Effector CD8-positive, alpha-beta T cell (primary cell): ENCODE results near the gene CCN2.

Source experiments
- DNase-seq: peaks from one replicate; lab custom pipeline; 2025; lab: John Stamatoyannopoulos, UW
- total RNA-seq, 4 experiments: gene quantifications; one replicate each; lab custom pipeline; 2026; lab: John Stamatoyannopoulos, UW

The CCN2 gene
- 0 to 2.2 (median 0.09) reads per million in 4 experiments for total RNA-seq

DNA sequence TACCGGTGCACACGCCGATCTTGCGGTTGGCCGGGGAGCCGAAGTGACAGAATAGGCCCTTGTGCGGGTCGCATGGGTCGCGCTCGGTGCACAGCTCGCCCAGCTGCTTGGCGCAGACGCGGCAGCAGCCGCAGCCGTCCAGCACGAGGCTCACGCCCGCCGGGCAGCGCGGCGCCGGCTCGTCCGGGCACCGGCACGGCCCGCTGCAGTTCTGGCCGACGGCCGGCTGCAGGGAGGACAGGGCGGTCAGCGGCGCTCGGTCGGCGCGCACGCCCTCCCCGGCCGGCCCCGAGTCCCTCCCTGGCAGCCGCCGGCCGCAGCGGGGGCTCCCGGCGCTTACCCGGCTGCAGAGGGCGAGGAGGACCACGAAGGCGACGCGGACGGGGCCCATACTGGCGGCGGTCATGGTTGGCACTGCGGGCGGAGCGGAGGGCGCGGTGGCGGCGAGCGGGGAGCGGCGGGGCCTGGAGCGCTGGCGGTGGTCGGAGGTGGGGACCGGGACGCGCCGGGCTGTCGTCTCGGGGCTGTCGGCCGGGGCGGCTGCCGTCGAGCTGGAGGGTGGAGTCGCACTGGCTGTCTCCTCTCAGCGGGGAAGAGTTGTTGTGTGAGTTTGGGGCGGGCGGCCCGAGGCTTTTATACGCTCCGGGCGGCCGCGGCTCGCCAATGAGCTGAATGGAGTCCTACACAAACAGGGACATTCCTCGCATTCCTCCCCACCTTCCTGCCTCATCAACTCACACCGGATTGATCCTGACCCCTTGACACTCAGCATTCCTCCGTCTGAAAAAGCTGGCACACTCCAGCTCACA, at the start of gene CCN2:
Gene CCN2 (minus strand): TSS at position 606 of the 809 bp plus-strand sequence. CDS start 200 bp downstream, at position 406.
- DNase-seq = no peak

DNA sequence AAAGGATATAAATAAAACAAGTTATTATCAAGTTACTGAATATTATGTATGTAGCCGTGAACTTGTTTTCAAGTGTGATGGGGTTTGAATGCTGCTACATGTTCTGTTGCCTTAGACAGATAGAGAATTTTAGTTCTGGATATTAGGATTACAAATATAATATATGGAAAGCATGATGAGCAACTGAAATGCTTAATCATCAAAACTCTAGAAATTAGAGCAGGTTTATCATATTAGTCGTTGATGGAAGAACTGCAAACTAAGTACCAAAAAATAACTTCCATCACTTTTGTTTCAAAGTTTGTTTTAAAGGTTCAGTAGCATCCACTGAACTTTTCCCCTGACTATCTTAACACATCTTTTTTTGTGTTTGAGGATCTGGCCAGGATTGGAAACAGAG, 49.1 kb upstream of the CCN2 start:
- no peak for DNase-seq

DNA sequence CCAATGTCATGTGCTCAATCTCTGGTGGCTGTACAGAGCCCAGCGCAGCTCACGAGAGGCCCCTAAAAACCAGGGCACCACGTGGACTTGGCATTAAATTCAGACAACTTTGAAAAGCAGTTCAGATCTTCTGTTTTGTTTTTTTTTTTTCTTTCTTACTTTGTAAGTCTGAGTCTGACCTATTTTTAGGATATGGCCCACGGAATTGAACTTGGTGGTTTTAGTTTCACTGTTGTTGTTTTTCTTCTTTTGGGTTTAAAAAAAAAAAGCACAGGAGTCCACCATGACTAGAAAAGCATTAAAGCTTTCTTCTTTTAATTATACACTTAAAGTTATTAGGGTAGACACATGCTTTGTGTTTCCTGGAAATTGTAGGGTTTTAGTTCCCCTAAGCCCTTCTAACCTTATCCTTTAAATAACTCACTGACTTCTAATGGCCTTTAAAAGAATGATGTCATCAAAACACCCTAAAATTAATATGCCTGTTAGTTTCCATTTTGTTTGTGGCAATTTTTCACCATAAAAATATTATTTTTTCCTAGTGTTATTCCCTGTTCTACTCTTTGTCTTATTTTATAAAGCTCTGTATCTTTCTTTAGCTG, 48.5 kb upstream of the CCN2 start:
- no peak for DNase-seq

DNA sequence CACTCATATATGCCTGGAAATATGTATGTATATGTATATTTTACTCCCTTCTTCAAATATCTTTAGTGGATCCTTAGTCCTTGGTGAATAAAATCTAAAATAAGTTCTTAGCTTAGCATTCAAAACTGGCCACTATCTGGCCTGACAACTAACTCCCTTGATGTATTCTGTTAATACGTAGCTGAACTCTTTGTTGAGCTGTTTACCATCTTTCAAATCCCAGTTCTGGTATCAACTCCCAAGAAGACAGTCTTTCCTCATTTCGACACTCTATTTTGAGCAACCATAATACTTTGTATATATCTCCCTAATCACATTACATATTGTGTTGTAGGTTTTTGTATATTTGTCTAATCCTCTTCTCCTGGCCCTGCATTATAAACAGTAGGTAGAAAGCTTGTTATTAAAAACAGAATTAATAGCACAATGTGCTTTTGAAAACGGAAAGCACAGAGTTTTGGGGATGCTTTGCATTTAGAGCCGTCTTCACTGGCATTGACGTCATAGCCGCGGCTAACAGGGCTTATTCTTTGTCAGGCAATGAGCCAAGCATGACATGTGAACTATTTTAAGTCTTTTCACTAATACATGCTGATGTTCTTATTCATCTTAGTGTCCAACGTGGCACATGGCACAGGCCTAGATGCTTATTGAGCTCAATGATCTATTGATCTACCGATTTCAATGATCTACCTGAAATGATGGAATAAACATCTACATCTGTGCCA, 47.2 kb upstream of the CCN2 start:
- no peak for DNase-seq

DNA sequence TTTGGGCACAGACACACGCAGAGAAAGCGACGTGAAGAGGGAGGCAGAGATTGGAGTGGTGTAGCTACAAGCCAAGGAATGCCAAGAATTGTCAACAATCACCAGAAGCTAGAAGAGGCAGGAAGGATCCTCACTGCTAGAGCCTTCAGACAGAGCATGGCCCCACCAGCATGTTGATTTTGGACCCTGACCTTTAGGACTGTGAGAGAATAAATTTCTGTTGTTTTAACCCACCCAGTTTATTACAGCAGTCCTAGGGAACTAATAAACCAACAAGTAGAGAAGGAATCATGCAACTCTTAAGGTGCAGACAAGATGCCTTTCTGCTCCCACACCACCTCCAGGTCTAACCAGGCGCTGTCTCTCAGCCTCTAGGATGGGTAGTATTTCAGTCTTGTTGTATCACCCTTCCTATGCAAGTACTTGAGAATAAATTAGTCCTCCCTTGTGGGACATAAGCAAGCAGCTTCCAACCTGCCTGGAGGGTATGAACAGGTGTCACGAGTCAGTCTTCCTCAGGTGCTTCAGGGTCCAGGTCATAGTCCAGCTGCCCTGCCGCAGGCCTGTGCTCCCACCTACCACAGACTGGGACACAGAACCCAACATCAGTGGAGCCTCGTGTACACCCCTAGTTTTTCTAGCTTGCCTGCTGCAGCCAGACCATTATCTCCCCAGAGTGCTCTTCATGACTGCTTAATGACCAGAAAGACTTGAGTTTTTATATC, 46.4 kb upstream of the CCN2 start:
- DNase-seq = no peak

- DNase-seq = no peak
These were observed 44.7 kb upstream of the CCN2 start for GRCh38 chr6:131995917-131996316.

- no peak for DNase-seq
These were observed 41.4 kb upstream of the CCN2 start for GRCh38 chr6:131992557-131992956.

GRCh38 chr6:131989036-131989435, 37.9 kb upstream of the CCN2 start:
- no peak for DNase-seq

DNA sequence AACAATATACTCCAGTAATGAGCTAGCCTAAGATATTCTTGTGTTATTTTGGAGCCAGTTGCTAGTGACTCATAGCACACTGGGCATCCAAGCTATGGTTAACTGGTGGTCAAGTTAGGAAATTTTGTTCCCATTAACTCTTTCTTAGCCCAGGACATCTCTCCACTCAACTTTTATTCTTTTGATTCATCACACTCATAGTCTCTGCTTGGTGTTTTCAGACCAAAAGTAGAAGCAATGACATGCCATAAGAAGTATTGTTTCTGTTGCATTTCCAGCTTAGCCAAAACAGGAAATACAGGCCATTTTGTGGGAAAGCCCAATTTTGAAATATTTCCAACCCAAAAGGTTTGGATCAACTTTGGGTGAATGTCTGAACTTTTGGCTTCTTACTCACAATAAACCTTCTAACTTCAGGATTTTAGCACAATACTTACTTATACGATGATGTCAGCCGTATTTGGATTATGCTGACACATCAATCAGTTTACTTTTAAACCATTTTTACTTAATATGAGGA, 31.6 kb upstream of the CCN2 start:
- no peak for DNase-seq

DNA sequence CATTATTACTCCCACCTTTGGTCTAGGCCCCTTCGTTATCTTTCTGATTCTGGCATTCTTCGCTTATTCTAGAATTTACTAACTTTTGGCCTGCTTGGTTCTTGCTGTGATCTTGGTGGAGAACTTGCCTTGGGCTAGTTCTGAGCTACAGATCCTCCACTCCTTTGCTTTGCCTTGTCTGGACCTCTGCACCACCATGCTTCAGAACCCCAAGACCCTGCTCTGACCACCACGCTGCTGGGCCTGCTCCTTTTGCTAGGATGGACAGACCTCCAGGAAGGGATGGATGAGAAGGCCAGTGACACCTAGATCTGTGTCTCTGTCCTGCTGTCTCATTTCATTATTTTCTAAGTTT, 30.4 kb upstream of the CCN2 start:
- no peak for DNase-seq

DNA sequence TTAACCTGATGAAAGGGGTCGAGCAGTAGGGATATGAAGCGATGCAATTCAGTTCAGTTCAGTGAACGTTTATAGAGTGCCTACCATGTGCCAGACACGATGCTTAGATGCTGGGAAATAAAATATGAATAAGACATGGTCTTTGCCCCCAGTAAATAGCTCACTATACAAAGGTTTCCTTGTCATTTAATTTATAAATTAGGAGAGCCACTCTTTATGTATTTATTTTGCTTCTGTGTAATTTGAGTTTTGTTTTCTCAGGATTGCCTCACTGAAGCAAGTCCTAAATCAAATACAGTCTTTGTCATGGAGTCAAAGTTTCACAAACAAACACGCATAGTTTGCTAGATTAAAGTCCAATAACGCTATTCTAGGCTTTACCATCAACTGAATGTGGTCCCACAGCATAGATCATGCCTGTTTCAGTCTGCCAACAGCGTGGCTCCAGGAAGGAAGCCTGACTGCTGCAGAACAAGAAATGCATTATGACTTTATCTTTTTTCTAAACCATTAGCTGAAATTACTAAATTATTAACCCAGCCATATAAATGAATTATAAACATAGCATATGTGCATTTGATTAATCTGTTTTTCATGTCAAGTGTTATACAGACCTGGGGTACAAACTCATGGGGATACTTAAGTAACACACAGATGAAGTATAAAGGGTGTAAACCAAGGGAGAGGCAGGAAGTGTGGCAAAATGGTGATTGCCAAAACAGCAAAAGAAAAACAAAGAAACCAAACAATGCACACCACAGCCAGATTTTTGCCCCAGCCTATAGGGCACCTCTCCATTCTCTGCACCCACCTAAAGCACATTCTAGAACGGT, 29.8 kb upstream of the CCN2 start:
- no peak for DNase-seq

GRCh38 chr6:131980338-131980790, 29.2 kb upstream of the CCN2 start:
- no peak for DNase-seq

DNA sequence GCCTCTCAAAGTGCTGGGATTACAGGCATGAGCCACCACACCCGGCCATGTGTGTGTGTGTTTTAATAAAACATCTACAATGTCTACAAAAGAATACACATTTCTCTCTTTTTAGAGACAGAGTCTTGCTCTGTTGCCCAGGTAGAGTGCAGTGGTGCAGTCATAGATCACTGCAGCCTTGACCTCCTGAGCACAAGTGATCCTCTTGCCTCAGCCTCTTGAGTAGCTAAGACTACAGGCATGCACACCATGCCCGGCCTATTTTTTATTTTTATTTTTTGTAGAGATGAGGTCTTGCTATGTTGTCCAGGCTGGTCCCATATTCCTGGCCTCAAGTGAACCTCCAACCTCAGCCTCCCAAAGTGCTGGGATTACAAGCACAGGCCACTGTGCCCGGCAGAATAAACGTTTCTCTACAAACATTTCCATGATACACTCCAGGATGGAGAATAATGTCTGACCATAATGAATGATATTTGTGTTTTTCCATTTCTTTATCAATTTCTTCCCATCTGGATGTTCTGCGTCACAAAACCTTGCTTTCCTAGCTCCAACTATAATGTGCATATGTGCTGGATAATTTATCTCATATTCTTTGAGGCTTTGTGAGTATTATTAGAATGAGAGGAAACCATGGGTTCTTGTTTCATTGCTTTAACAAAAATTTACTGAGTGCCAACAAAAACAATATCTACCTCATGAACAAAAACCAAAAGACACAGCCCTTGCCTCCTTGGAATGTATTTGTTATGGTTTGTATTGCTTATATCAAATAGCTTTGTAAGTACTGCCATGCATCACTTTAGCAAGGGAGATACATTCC, 28.6 kb upstream of the CCN2 start:
- no peak for DNase-seq

DNA sequence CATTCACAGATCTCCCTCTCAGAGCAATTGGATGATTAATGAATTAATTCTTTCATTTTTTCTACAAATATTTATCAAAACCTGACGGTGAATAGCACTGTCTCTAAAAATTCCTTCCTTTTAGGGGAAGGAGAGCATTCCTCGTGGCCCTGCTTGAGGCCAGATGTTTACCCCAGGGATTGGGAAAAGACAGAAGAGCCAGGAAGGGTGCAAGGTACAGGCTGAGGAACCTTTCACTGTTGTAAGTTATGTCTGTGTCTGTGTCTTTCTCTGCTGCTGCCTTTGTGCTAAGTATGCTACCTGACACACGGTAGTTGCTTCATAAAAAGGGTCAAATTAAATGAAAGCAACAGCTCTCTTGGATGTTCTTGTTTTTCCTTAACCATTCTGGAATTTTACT, 27.4 kb upstream of the CCN2 start:
- DNase-seq = no peak

DNA sequence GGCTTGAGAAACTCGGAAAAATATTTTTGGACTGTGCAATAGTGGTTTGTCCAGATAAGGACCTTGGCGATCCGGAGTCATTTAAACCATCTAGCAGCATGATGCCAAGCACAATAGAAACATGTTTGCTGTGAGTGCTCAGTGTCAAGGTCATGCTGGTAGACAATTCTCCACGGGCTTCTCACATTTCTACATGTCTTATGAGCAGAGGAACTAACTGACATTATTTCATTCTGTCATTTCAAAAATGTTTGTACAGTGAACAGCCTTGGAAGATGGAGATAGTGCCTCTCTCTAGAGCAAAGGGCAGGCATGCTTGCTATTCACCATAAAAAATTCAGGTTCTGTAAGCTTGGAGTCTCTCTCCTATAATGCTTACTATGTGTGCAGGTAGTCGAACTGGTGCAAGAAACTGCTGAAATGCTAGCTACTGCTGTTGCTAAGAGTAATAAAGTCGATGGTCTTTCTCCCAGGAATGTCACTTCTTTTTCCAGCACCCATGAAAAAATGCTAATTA, 25.4 kb upstream of the CCN2 start:
- no peak for DNase-seq

- no peak for DNase-seq
These were observed 21.6 kb upstream of the CCN2 start for GRCh38 chr6:131972741-131973140.

- no peak for DNase-seq
These were observed 19.1 kb upstream of the CCN2 start for GRCh38 chr6:131970076-131970859.

DNA sequence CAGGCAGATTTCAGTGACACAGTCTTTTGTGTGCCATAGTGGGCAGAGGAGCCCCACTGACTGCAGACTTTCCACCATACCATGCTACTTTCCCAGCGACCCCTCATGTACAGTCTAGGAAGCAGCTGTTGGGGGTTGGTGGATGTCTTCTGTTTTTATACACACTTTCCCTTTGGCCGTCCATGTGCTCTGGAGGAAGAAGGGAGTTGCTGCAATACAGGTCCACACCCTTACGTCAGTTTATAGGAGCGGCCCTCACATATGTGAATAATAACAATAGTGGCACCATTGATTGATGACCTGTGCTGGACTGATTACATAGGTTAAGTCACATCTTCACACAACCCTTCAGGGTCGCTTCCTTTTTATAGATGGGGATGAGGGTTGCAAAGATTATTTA, 17.5 kb upstream of the CCN2 start:
- no peak for DNase-seq

- no peak for DNase-seq
These were observed 16.8 kb upstream of the CCN2 start for GRCh38 chr6:131967948-131968347.
